HepG2 (cell line): ENCODE results near the gene TXNDC12. TPM values are rescaled to one million over a fixed set of nuclear protein-coding genes. Genes with fewer than 3 reads are reported as not detected.

Source experiments
- DNMT1 ChIP-seq: sonication (generic); formaldehyde crosslinking; IDR thresholded peaks from 2 replicates; pipeline ENCODE4 v1.5.1; 2020; ENCODE audit warnings: mild to moderate bottlenecking, missing genetic modification reagents
- FOXC1 ChIP-seq: sonication (generic); formaldehyde crosslinking; IDR thresholded peaks from 2 replicates; pipeline ENCODE4 v1.8.0; 2022; ENCODE audit warnings: mild to moderate bottlenecking, missing genetic modification reagents, borderline replicate concordance
- JUND ChIP-seq: sonication (generic); formaldehyde crosslinking; IDR thresholded peaks from 2 replicates; pipeline ENCODE4 v1.8.0; 2022; ENCODE audit warnings: mild to moderate bottlenecking, missing genetic modification reagents
- NFKBIZ ChIP-seq: IDR thresholded peaks from 2 replicates; pipeline ENCODE4 v1.6.1; 2018; ENCODE audit warnings: missing genetic modification reagents, missing compliant biosample characterization
- RBAK ChIP-seq: sonication (generic); formaldehyde crosslinking; IDR thresholded peaks from 2 replicates; pipeline ENCODE4 v1.5.1; 2020; ENCODE audit warnings: mild to moderate bottlenecking, missing genetic modification reagents
- SP1 ChIP-seq, 2 experiments: fragments of 450-650 bp in 1 of 2; sonication (generic) in 1 of 2; formaldehyde crosslinking in 1 of 2; IDR thresholded peaks; 2 replicates each; pipeline versions ENCODE4 v1.4.0 to v1.6.1; 2016 to 2020; ENCODE audit warnings: missing genetic modification reagents in 1 of 2
- SP5 ChIP-seq: IDR thresholded peaks from 2 replicates; pipeline ENCODE4 v1.6.1; 2016; ENCODE audit warnings: low read depth, borderline replicate concordance
- TBP ChIP-seq: sonication (generic); formaldehyde crosslinking; IDR thresholded peaks from 2 replicates; pipeline ENCODE4 v1.5.0; 2020; ENCODE audit warnings: missing genetic modification reagents
- ZNF20 ChIP-seq: sonication (generic); formaldehyde crosslinking; IDR thresholded peaks from 2 replicates; pipeline ENCODE4 v1.4.0; 2020; ENCODE audit warnings: mild to moderate bottlenecking, moderate library complexity, missing genetic modification reagents
- ZNF24 ChIP-seq: fragments of 450-650 bp; IDR thresholded peaks from 2 replicates; pipeline ENCODE4 v1.6.1; 2017; ENCODE audit warnings: antibody characterized with exemption, mild to moderate bottlenecking
- polyA plus RNA-seq, 8 experiments: library from polyadenylated mRNA; depleted of rRNA in 3 of 8; stranded (reverse) in 7 of 8; unstranded in 1 of 8; fragments of >200 nt; fragmentation: Illumina TruSeq in 4 of 8; extraction: Trizol in 4 of 8; gene quantifications; 2 replicates each; pipeline versions ENCODE4 v1.2.1 to v1.2.3, GENCODE V29; 2011 to 2016; ENCODE audit warnings: low read depth in 4 of 8, missing spikeins in 1 of 8, mixed read lengths in 1 of 8; ENCODE audit not compliant: insufficient read depth in 1 of 8
- total RNA-seq, 5 experiments: library from RNA; depleted of rRNA; stranded (reverse); fragments of >200 nt; fragmentation: Illumina TruSeq; extraction: Trizol; gene quantifications; 2 replicates each; pipeline ENCODE4 v1.2.3, GENCODE V29; 2016; ENCODE audit warnings: low read depth in 1 of 5
- TF ChIP-seq, protein P1 (sequence below), 2 experiments: IDR thresholded peaks; 2 replicates each; pipeline ENCODE4 v1.6.1; 2011 to 2012; ENCODE audit warnings: low read length in 2 of 2, borderline replicate concordance in 1 of 2, low read depth in 1 of 2, mild to moderate bottlenecking in 1 of 2, moderate library complexity in 1 of 2
- TF ChIP-seq, protein P2 (sequence below): sonication (generic); formaldehyde crosslinking; IDR thresholded peaks from 2 replicates; pipeline ENCODE4 v1.5.0; 2020; ENCODE audit warnings: mild to moderate bottlenecking, missing genetic modification reagents
- TF ChIP-seq, protein P3 (sequence below): IDR thresholded peaks from 2 replicates; pipeline ENCODE4 v1.6.1; 2016; ENCODE audit warnings: control low read depth
- TF ChIP-seq, protein P4 (sequence below): sonication (generic); formaldehyde crosslinking; IDR thresholded peaks from 2 replicates; pipeline ENCODE4 v1.8.1; 2023; ENCODE audit warnings: mild to moderate bottlenecking, missing genetic modification reagents
- TF ChIP-seq, protein P5 (sequence below): sonication (generic); formaldehyde crosslinking; IDR thresholded peaks from 2 replicates; pipeline ENCODE4 v1.4.0; 2020; ENCODE audit warnings: mild to moderate bottlenecking, missing genetic modification reagents
- TF ChIP-seq, protein P6 (sequence below): sonication (generic); formaldehyde crosslinking; IDR thresholded peaks from 2 replicates; pipeline ENCODE4 v1.5.0; 2020; ENCODE audit warnings: mild to moderate bottlenecking, missing genetic modification reagents, borderline replicate concordance

The TXNDC12 gene
- total and polyA plus RNA-seq, 2 of the 13 experiments (the other 11 are each of a cell fraction or from before 2014, with no cell fraction given), result 65.6 to 67.2 TPM

DNA sequence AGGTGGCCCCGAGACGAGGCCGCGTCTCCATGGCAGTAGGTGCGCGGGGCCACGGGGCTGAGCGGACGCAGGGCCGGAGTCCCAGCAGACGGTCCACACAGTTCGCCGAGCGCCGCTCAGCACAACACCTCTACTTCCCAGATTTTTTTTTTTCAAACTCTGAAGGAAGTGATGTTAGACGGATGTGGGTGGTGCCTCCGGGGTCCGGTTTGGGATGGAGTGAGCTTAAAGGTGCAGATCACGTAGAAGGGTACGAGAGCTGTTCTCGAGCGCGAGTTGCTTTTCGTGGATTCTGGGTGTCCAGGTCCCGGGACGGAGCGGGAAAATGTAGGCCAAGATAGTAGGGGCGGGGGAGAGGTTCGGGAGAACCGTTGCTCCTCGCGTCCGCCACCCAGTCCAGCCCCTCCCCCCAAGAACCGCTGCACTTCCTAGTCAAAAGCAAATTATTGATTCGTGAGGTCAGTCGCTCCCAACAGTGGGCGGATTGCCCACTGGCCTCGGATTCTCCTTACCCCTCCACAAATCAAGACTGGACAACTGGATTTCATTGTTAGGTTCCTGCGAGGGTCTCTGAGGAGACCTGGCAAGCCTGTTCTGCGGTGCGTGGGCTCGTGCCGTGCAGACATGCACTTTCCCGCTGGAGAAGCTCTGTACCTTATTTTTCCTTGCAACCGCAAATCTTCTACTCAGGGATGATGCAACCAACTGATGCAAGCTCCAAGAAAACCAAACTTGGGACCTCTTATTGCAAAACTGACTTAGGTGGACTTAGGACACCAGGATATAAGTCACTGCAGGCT lies at the start of gene TXNDC12 (continued):
- TF ChIP-seq RBAK (CRISPR knock-in tag) (no peak), NFKBIZ (CRISPR knock-in tag) (peak; percentile 78; the same call in 1 of the 2 replicates), ZNF20 (CRISPR knock-in tag) (peak; percentile 85), SP1 (IDR thresholded peaks at IDR 0.05) (no peak), SP1 (CRISPR knock-in tag; IDR thresholded peaks at IDR 0.05) (peak; percentile 44; the same call in 1 of the 2 replicates), TBP (CRISPR knock-in tag) (0 out of 2 replicates have a peak, but pooled peaks have one; percentile 30), JUND (CRISPR knock-in tag) (0 out of 2 replicates have a peak, but pooled peaks have one; percentile 30), DNMT1 (CRISPR knock-in tag) (no peak), ZNF24 (no peak), SP5 (CRISPR knock-in tag) (no peak), FOXC1 (CRISPR knock-in tag) (peak; percentile 77; the same call in 1 of the 2 replicates)
- TF ChIP-seq, protein P1, sequence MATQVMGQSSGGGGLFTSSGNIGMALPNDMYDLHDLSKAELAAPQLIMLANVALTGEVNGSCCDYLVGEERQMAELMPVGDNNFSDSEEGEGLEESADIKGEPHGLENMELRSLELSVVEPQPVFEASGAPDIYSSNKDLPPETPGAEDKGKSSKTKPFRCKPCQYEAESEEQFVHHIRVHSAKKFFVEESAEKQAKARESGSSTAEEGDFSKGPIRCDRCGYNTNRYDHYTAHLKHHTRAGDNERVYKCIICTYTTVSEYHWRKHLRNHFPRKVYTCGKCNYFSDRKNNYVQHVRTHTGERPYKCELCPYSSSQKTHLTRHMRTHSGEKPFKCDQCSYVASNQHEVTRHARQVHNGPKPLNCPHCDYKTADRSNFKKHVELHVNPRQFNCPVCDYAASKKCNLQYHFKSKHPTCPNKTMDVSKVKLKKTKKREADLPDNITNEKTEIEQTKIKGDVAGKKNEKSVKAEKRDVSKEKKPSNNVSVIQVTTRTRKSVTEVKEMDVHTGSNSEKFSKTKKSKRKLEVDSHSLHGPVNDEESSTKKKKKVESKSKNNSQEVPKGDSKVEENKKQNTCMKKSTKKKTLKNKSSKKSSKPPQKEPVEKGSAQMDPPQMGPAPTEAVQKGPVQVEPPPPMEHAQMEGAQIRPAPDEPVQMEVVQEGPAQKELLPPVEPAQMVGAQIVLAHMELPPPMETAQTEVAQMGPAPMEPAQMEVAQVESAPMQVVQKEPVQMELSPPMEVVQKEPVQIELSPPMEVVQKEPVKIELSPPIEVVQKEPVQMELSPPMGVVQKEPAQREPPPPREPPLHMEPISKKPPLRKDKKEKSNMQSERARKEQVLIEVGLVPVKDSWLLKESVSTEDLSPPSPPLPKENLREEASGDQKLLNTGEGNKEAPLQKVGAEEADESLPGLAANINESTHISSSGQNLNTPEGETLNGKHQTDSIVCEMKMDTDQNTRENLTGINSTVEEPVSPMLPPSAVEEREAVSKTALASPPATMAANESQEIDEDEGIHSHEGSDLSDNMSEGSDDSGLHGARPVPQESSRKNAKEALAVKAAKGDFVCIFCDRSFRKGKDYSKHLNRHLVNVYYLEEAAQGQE (IDR thresholded peaks at IDR 0.05; ENCODE audit: borderline replicate concordance in 1 of 2, low read depth in 1 of 2, low read length in 2 of 2), result peak in 1 of 2 experiments; percentile 56; a peak in 1 of 4 replicates
- TF ChIP-seq, protein P2, sequence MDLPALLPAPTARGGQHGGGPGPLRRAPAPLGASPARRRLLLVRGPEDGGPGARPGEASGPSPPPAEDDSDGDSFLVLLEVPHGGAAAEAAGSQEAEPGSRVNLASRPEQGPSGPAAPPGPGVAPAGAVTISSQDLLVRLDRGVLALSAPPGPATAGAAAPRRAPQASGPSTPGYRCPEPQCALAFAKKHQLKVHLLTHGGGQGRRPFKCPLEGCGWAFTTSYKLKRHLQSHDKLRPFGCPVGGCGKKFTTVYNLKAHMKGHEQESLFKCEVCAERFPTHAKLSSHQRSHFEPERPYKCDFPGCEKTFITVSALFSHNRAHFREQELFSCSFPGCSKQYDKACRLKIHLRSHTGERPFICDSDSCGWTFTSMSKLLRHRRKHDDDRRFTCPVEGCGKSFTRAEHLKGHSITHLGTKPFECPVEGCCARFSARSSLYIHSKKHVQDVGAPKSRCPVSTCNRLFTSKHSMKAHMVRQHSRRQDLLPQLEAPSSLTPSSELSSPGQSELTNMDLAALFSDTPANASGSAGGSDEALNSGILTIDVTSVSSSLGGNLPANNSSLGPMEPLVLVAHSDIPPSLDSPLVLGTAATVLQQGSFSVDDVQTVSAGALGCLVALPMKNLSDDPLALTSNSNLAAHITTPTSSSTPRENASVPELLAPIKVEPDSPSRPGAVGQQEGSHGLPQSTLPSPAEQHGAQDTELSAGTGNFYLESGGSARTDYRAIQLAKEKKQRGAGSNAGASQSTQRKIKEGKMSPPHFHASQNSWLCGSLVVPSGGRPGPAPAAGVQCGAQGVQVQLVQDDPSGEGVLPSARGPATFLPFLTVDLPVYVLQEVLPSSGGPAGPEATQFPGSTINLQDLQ (CRISPR knock-in tag), result no peak
- TF ChIP-seq, protein P3, sequence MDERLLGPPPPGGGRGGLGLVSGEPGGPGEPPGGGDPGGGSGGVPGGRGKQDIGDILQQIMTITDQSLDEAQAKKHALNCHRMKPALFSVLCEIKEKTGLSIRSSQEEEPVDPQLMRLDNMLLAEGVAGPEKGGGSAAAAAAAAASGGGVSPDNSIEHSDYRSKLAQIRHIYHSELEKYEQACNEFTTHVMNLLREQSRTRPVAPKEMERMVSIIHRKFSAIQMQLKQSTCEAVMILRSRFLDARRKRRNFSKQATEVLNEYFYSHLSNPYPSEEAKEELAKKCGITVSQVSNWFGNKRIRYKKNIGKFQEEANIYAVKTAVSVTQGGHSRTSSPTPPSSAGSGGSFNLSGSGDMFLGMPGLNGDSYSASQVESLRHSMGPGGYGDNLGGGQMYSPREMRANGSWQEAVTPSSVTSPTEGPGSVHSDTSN (CRISPR knock-in tag), result no peak
- TF ChIP-seq, protein P4, sequence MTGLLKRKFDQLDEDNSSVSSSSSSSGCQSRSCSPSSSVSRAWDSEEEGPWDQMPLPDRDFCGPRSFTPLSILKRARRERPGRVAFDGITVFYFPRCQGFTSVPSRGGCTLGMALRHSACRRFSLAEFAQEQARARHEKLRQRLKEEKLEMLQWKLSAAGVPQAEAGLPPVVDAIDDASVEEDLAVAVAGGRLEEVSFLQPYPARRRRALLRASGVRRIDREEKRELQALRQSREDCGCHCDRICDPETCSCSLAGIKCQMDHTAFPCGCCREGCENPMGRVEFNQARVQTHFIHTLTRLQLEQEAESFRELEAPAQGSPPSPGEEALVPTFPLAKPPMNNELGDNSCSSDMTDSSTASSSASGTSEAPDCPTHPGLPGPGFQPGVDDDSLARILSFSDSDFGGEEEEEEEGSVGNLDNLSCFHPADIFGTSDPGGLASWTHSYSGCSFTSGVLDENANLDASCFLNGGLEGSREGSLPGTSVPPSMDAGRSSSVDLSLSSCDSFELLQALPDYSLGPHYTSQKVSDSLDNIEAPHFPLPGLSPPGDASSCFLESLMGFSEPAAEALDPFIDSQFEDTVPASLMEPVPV (CRISPR knock-in tag), result no peak
- TF ChIP-seq, protein P5, sequence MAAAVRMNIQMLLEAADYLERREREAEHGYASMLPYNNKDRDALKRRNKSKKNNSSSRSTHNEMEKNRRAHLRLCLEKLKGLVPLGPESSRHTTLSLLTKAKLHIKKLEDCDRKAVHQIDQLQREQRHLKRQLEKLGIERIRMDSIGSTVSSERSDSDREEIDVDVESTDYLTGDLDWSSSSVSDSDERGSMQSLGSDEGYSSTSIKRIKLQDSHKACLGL, result peak; percentile 44; the same call in 1 of the 2 replicates
- TF ChIP-seq, protein P6, sequence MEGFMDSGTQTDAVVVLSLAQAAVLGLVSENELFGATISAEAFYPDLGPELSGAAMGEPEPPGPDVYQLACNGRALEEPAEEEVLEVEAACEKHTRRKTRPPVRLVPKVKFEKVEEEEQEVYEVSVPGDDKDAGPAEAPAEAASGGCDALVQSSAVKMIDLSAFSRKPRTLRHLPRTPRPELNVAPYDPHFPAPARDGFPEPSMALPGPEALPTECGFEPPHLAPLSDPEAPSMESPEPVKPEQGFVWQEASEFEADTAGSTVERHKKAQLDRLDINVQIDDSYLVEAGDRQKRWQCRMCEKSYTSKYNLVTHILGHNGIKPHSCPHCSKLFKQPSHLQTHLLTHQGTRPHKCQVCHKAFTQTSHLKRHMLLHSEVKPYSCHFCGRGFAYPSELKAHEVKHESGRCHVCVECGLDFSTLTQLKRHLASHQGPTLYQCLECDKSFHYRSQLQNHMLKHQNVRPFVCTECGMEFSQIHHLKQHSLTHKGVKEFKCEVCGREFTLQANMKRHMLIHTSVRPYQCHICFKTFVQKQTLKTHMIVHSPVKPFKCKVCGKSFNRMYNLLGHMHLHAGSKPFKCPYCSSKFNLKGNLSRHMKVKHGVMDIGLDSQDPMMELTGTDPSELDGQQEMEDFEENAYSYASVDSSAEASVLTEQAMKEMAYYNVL (CRISPR knock-in tag), result peak; percentile 47; the same call in 1 of the 2 replicates
